ENCODE results near the gene SDK1.

SDK1 gene

GRCh38 chr7:4049202-4049601, 748.1 kb downstream of the SDK1 start:
- intact Hi-C loops (cut with DNase I) = no loop called here
- DNase-seq = no peak

GRCh38 chr7:4050126-4050660, 749.1 kb downstream of the SDK1 start:
- intact Hi-C loops (cut with DNase I) = no loop called here
- DNase-seq = no peak

- DNase-seq = no peak
- intact Hi-C loops (cut with DNase I) = no loop called here
These were observed 750.6 kb downstream of the SDK1 start for GRCh38 chr7:4051696-4052095.

- DNase-seq = no peak
- intact Hi-C loops (cut with DNase I) = no loop called here
These were observed 751.1 kb downstream of the SDK1 start for GRCh38 chr7:4052130-4052529.

- intact Hi-C loops (cut with DNase I) = no loop called here
- DNase-seq = no peak
These were observed 753.1 kb downstream of the SDK1 start for GRCh38 chr7:4054158-4054557.

GRCh38 chr7:4056552-4057288, 755.7 kb downstream of the SDK1 start:
- intact Hi-C loops (cut with DNase I) = no loop called here
- DNase-seq = peak in 2 of 42 donors; percentile 11 to 27

GRCh38 chr7:4057289-4057616, 756.2 kb downstream of the SDK1 start:
- intact Hi-C loops (cut with DNase I) = no loop called here
- DNase-seq = peak in 1 of 42 donors; percentile 16

- no peak for DNase-seq
- intact Hi-C loops (cut with DNase I) = no loop called here
These were observed 757.1 kb downstream of the SDK1 start for GRCh38 chr7:4058158-4058557.

GRCh38 chr7:4065190-4065589, 764.1 kb downstream of the SDK1 start:
- peak in 4 of 42 donors; percentile 7 to 36 (median 26) for DNase-seq
- intact Hi-C loops (cut with DNase I) = no loop called here

GRCh38 chr7:4066206-4066605, 765.2 kb downstream of the SDK1 start:
- peak in 1 of 42 donors; percentile 33 for DNase-seq
- intact Hi-C loops (cut with DNase I) = no loop called here

GRCh38 chr7:4066626-4067475, 765.8 kb downstream of the SDK1 start:
- peak in 2 of 42 donors; percentile 19 to 27 for DNase-seq

GRCh38 chr7:4067476-4067760, 766.4 kb downstream of the SDK1 start:
- no peak for DNase-seq
- intact Hi-C loops (cut with DNase I) = no loop called here

More at GRCh38 chr7:4066626-4067475, 765.8 kb downstream of the SDK1 start:
- intact Hi-C loops (cut with DNase I) = no loop called here

- intact Hi-C loops (cut with DNase I) = no loop called here
- DNase-seq = peak in 6 of 42 donors; percentile 11 to 43 (median 19)
These were observed 766.8 kb downstream of the SDK1 start for GRCh38 chr7:4067874-4068273.

GRCh38 chr7:4068286-4068685, 767.2 kb downstream of the SDK1 start:
- DNase-seq = peak in 1 of 42 donors; percentile 25
- intact Hi-C loops (cut with DNase I) = no loop called here

- peak in 3 of 42 donors; percentile 6 to 26 (median 16) for DNase-seq
- intact Hi-C loops (cut with DNase I) = no loop called here
These were observed 768.4 kb downstream of the SDK1 start for GRCh38 chr7:4069268-4070095.

GRCh38 chr7:4070214-4070613, 769.2 kb downstream of the SDK1 start:
- intact Hi-C loops (cut with DNase I) = no loop called here
- DNase-seq = peak in 3 of 42 donors; percentile 1 to 31 (median 9)

GRCh38 chr7:4071370-4072058, 770.5 kb downstream of the SDK1 start:
- DNase-seq = peak in 2 of 42 donors; percentile 10 to 12
- intact Hi-C loops (cut with DNase I) = no loop called here

GRCh38 chr7:4072161-4072925, 771.3 kb downstream of the SDK1 start:
- peak in 4 of 42 donors; percentile 4 to 28 (median 12) for DNase-seq
- intact Hi-C loops (cut with DNase I) = no loop called here
